K562 (cell line): ENCODE data around the gene CSNK1A1. TPM values are rescaled to one million over a fixed set of nuclear protein-coding genes. Genes with fewer than 3 reads are reported as not detected.

Experiments used
- ASH1L ChIP-seq: fragments of 450-650 bp; IDR thresholded peaks from 2 replicates; pipeline ENCODE4 v1.6.1; 2018; ENCODE audit warnings: borderline replicate concordance, mild to moderate bottlenecking, low read depth; ENCODE audit not compliant: partially characterized antibody
- ATF4 ChIP-seq: fragments of 450-650 bp; formaldehyde crosslinking; IDR thresholded peaks from 2 replicates; pipeline ENCODE4 v1.4.0; 2022; ENCODE audit warnings: mild to moderate bottlenecking, moderate library complexity
- ATF7 ChIP-seq: fragments of 450-650 bp; IDR thresholded peaks from 2 replicates; pipeline ENCODE4 v1.7.1; 2014; ENCODE audit warnings: mild to moderate bottlenecking, moderate library complexity
- C11orf30 ChIP-seq: fragments of 450-650 bp; IDR thresholded peaks from 2 replicates; pipeline ENCODE4 v1.6.1; 2016; ENCODE audit warnings: low read depth, mild to moderate bottlenecking
- CXXC5 ChIP-seq: fragments of 250-450 bp; sonication (Bioruptor Pico); IDR thresholded peaks from 2 replicates; pipeline ENCODE4 v1.8.0; 2022; ENCODE audit warnings: inconsistent platforms, mild to moderate bottlenecking, moderate library complexity
- EP300 ChIP-seq: IDR thresholded peaks from 2 replicates; pipeline ENCODE4 v1.6.1; 2012; ENCODE audit warnings: low read length, improper control_type of control experiment
- FOS ChIP-seq: IDR thresholded peaks from 3 replicates; pipeline ENCODE4 v1.6.1; 2011; ENCODE audit not compliant: insufficient read length; ENCODE audit errors: extremely low read depth
- FOXO4 ChIP-seq: fragments of 450-650 bp; formaldehyde crosslinking; IDR thresholded peaks from 2 replicates; pipeline ENCODE4 v1.4.0; 2020; ENCODE audit warnings: mild to moderate bottlenecking, moderate library complexity
- GTF2E2 ChIP-seq: fragments of 200-800 bp; sonication (Bioruptor generic); IDR thresholded peaks from 2 replicates; pipeline ENCODE4 v1.6.1; 2016; ENCODE audit warnings: missing genetic modification characterization, missing compliant biosample characterization
- JUND ChIP-seq, 2 experiments: IDR thresholded peaks; 2 replicates in 1 of 2; 3 replicates in 1 of 2; pipeline ENCODE4 v1.6.1; 2011; ENCODE audit warnings: borderline replicate concordance in 2 of 2, low read depth in 2 of 2, low read length in 2 of 2, improper control_type of control experiment in 1 of 2, missing biosample characterization in 1 of 2, missing genetic modification characterization in 1 of 2, missing genetic modification reagents in 1 of 2
- KLF13 ChIP-seq: fragments of 450-650 bp; IDR thresholded peaks from 2 replicates; pipeline ENCODE4 v1.6.1; 2016; ENCODE audit warnings: missing genetic modification characterization, low read depth, mild to moderate bottlenecking, missing compliant biosample characterization, moderate library complexity, borderline replicate concordance
- NFIC ChIP-seq: fragments of 450-650 bp; IDR thresholded peaks from 2 replicates; pipeline ENCODE4 v1.6.1; 2017; ENCODE audit warnings: mild to moderate bottlenecking, inconsistent platforms
- PHTF2 ChIP-seq: fragments of 250-450 bp; sonication (Bioruptor Pico); IDR thresholded peaks from 2 replicates; pipeline ENCODE4 v1.5.0; 2021; ENCODE audit warnings: mild to moderate bottlenecking
- SMAD2 ChIP-seq: fragments of 150-350 bp; IDR thresholded peaks from 2 replicates; pipeline ENCODE4 v1.6.1; 2014; ENCODE audit warnings: low read depth, mild to moderate bottlenecking, low read length
- ZNF316 ChIP-seq: fragments of 450-650 bp; IDR thresholded peaks from 2 replicates; pipeline ENCODE4 v1.6.1; 2016
- ZNF507 ChIP-seq: conservative IDR thresholded peaks from 2 replicates; pipeline ENCODE4 v1.6.1; 2017; ENCODE audit warnings: missing genetic modification characterization, missing compliant biosample characterization
- ZNF75A ChIP-seq: fragments of 450-650 bp; formaldehyde crosslinking; IDR thresholded peaks from 2 replicates; pipeline ENCODE4 v1.4.0; 2020; ENCODE audit warnings: mild to moderate bottlenecking
- polyA plus RNA-seq, 8 experiments: library from polyadenylated mRNA; depleted of rRNA in 4 of 8; stranded (reverse) in 5 of 8; unstranded in 3 of 8; fragments of >200 nt; fragmentation: Nextera tagmentation in 2 of 8; fragmentation: Illumina TruSeq in 1 of 8; extraction: Ambion mirVana in 2 of 8; extraction: Trizol in 1 of 8; gene quantifications; 2 replicates each; pipeline versions ENCODE4 v1.2.1 to v1.2.3, GENCODE V29; 2011 to 2014; ENCODE audit warnings: inconsistent platforms in 1 of 8, missing spikeins in 1 of 8
- total RNA-seq, 7 experiments: library from RNA; depleted of rRNA in 6 of 7; stranded (reverse); fragments of >200 nt in 6 of 7; fragmentation: Illumina TruSeq in 2 of 7; extraction: Trizol in 2 of 7; gene quantifications; 2 replicates each; pipeline versions ENCODE4 v1.2.1 to v1.2.3, GENCODE V29; 2011 to 2021; ENCODE audit warnings: low replicate concordance in 1 of 7
- TF ChIP-seq, protein P1 (sequence below): IDR thresholded peaks from 2 replicates; pipeline ENCODE4 v1.6.1; 2011; ENCODE audit warnings: borderline replicate concordance, low read depth, mild to moderate bottlenecking, moderate library complexity, low read length; ENCODE audit not compliant: insufficient read depth, poor library complexity, severe bottlenecking
- TF ChIP-seq, protein P2 (sequence below): fragments of 150-350 bp; conservative IDR thresholded peaks from 2 replicates; pipeline ENCODE4 v1.6.1; 2014; ENCODE audit warnings: low read length
- TF ChIP-seq, protein P3 (sequence below): fragments of 450-650 bp; IDR thresholded peaks from 2 replicates; pipeline ENCODE4 v1.6.1; 2016; ENCODE audit warnings: antibody characterized with exemption

CSNK1A1 gene
- total and polyA plus RNA-seq, 9 of the 15 experiments (the other 6 are each of a cell fraction or from before 2014, with no cell fraction given), result 49.1 to 196 (median 154) TPM

DNA sequence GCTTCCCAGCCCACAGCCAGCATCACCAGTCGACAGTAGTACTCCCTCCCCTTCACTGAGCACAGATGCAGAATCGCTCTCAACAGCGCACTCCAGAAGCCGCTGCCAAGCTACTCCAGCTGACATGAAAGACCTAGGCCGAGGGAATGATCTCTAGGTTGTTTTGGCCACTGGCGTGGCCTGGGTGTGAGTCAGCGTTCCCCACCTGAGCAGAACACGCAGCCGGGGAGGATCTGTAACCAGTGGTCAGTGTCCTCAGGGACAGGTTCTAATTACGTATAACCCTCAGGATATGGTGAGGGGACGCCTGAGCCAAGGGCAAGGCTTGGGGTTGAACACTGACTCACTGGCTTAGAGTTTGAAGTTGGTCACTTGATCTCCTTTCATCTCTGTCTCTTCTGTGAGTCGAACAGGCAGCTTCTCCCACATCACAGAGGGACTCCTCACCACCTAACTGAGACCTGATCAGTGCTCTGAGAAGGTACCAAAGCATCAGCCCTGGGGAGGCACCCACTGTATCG lies 95.3 kb downstream of the CSNK1A1 start (continued):
- TF ChIP-seq ZNF316, result peak; percentile 81
- TF ChIP-seq ASH1L, result no peak
- TF ChIP-seq ZNF75A (CRISPR knock-in tag), result peak; percentile 95
- 0 out of 2 replicates have a peak, but pooled peaks have one; percentile 24 for TF ChIP-seq NFIC
- peak; percentile 83 for TF ChIP-seq JUND (IDR thresholded peaks at IDR 0.05; ENCODE audit: borderline replicate concordance, low read depth, low read length)
- TF ChIP-seq JUND (tag; IDR thresholded peaks at IDR 0.05; ENCODE audit: borderline replicate concordance, low read depth, low read length), result peak; percentile 75; the same call in 1 of the 3 replicates
- TF ChIP-seq, protein P1, sequence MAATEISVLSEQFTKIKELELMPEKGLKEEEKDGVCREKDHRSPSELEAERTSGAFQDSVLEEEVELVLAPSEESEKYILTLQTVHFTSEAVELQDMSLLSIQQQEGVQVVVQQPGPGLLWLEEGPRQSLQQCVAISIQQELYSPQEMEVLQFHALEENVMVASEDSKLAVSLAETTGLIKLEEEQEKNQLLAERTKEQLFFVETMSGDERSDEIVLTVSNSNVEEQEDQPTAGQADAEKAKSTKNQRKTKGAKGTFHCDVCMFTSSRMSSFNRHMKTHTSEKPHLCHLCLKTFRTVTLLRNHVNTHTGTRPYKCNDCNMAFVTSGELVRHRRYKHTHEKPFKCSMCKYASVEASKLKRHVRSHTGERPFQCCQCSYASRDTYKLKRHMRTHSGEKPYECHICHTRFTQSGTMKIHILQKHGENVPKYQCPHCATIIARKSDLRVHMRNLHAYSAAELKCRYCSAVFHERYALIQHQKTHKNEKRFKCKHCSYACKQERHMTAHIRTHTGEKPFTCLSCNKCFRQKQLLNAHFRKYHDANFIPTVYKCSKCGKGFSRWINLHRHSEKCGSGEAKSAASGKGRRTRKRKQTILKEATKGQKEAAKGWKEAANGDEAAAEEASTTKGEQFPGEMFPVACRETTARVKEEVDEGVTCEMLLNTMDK, result no peak
- TF ChIP-seq, protein P2, sequence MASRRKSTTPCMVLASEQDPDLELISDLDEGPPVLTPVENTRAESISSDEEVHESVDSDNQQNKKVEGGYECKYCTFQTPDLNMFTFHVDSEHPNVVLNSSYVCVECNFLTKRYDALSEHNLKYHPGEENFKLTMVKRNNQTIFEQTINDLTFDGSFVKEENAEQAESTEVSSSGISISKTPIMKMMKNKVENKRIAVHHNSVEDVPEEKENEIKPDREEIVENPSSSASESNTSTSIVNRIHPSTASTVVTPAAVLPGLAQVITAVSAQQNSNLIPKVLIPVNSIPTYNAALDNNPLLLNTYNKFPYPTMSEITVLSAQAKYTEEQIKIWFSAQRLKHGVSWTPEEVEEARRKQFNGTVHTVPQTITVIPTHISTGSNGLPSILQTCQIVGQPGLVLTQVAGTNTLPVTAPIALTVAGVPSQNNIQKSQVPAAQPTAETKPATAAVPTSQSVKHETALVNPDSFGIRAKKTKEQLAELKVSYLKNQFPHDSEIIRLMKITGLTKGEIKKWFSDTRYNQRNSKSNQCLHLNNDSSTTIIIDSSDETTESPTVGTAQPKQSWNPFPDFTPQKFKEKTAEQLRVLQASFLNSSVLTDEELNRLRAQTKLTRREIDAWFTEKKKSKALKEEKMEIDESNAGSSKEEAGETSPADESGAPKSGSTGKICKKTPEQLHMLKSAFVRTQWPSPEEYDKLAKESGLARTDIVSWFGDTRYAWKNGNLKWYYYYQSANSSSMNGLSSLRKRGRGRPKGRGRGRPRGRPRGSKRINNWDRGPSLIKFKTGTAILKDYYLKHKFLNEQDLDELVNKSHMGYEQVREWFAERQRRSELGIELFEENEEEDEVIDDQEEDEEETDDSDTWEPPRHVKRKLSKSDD, result no peak
- TF ChIP-seq GTF2E2, result no peak
- peak; percentile 47; the same call in 1 of the 2 replicates for TF ChIP-seq CXXC5 (CRISPR knock-in tag)
- TF ChIP-seq FOS, result no peak
- peak; percentile 64; the same call in 1 of the 2 replicates for TF ChIP-seq ATF7
- no peak for TF ChIP-seq SMAD2
- TF ChIP-seq C11orf30, result peak; percentile 86
- TF ChIP-seq FOXO4 (CRISPR knock-in tag), result no peak
- TF ChIP-seq EP300, result peak; percentile 6; the same call in 1 of the 2 replicates
- TF ChIP-seq, protein P3, sequence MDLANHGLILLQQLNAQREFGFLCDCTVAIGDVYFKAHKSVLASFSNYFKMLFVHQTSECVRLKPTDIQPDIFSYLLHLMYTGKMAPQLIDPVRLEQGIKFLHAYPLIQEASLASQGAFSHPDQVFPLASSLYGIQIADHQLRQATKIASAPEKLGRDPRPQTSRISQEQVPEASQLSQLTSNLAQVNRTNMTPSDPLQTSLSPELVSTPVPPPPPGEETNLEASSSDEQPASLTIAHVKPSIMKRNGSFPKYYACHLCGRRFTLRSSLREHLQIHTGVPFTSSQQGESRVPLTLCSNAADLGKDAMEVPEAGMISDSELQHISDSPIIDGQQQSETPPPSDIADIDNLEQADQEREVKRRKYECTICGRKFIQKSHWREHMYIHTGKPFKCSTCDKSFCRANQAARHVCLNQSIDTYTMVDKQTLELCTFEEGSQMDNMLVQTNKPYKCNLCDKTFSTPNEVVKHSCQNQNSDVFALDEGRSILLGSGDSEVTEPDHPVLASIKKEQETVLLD, result 0 out of 2 replicates have a peak, but pooled peaks have one; percentile 49
- TF ChIP-seq ZNF507 (tag), result no peak
- 0 out of 2 replicates have a peak, but pooled peaks have one; percentile 23 for TF ChIP-seq KLF13 (tag)
- TF ChIP-seq PHTF2, result no peak
- 0 out of 2 replicates have a peak, but pooled peaks have one; percentile 52 for TF ChIP-seq ATF4 (CRISPR knock-in tag)
